GM06990 (cell line): ENCODE results near the gene PODN.

Experiments
- DNase-seq: peaks from one replicate; pipeline ENCODE4 v3.0.0-alpha.2; 2011; ENCODE audit not compliant: insufficient read length; ENCODE audit errors: extremely low read depth
- H3K27me3 ChIP-seq: replicated peaks from 2 replicates; pipeline ENCODE4 v1.6.0; 2011; ENCODE audit warnings: low read length; ENCODE audit not compliant: control insufficient read depth, insufficient read depth
- H3K36me3 ChIP-seq: 2 replicates; pipeline ENCODE4 v1.5.1; 2011; ENCODE audit warnings: low read length; ENCODE audit not compliant: control insufficient read depth, insufficient read depth
- H3K4me3 ChIP-seq: replicated peaks from 2 replicates; pipeline ENCODE4 v1.5.1; 2011; ENCODE audit warnings: low read depth, mild to moderate bottlenecking, control low read depth, low read length
- CTCF ChIP-seq: IDR thresholded peaks from 2 replicates; pipeline ENCODE4 v1.5.1; 2011; ENCODE audit warnings: low read length, control low read depth, mild to moderate bottlenecking, inconsistent platforms; ENCODE audit not compliant: insufficient read depth, poor library complexity, severe bottlenecking

PODN gene

GRCh38 chr1:53069265-53069662 is 7.3 kb downstream of the PODN start:
- Histone ChIP-seq H3K36me3 (no peaks in the 10 kb centered on the region), H3K27me3 (no peaks in the 10 kb centered on the region), H3K4me3 (no peak overlapping the region)
- TF ChIP-seq CTCF: no peak
- no peak for DNase-seq

- TF ChIP-seq CTCF: no peak
- Histone ChIP-seq H3K36me3 (no peaks in the 10 kb centered on the region), H3K4me3 (no peak overlapping the region), H3K27me3 (no peaks in the 10 kb centered on the region)
- DNase-seq: no peak
Measured at GRCh38 chr1:53069663-53070327, 7.8 kb downstream of the PODN start.

GRCh38 chr1:53070621-53071020 is 8.6 kb downstream of the PODN start:
- H3K27me3 ChIP-seq: no peaks in the 10 kb centered on the region
- H3K36me3 ChIP-seq: no peaks in the 10 kb centered on the region
- no peak for TF ChIP-seq CTCF
- no peak overlapping the region for H3K4me3 ChIP-seq
- no peak for DNase-seq

GRCh38 chr1:53071167-53071865 is 9.3 kb downstream of the PODN start:
- no peaks in the 10 kb centered on the region for H3K36me3 ChIP-seq
- TF ChIP-seq CTCF: no peak
- H3K4me3 ChIP-seq: no peak overlapping the region
- no peak for DNase-seq
- H3K27me3 ChIP-seq: no peaks in the 10 kb centered on the region

- no peak for TF ChIP-seq CTCF
- Histone ChIP-seq H3K36me3 (no peaks in the 10 kb centered on the region), H3K4me3 (no peak overlapping the region), H3K27me3 (no peaks in the 10 kb centered on the region)
- DNase-seq: no peak
Measured at GRCh38 chr1:53071915-53072314, 9.9 kb downstream of the PODN start.
